Kasumi-1 (cell line): ENCODE data around the gene LHX8.

ENCODE experiments used
- DNase-seq, 2 experiments: peaks; one replicate each; lab custom pipeline; 2025; lab: John Stamatoyannopoulos, UW

The LHX8 gene

DNA sequence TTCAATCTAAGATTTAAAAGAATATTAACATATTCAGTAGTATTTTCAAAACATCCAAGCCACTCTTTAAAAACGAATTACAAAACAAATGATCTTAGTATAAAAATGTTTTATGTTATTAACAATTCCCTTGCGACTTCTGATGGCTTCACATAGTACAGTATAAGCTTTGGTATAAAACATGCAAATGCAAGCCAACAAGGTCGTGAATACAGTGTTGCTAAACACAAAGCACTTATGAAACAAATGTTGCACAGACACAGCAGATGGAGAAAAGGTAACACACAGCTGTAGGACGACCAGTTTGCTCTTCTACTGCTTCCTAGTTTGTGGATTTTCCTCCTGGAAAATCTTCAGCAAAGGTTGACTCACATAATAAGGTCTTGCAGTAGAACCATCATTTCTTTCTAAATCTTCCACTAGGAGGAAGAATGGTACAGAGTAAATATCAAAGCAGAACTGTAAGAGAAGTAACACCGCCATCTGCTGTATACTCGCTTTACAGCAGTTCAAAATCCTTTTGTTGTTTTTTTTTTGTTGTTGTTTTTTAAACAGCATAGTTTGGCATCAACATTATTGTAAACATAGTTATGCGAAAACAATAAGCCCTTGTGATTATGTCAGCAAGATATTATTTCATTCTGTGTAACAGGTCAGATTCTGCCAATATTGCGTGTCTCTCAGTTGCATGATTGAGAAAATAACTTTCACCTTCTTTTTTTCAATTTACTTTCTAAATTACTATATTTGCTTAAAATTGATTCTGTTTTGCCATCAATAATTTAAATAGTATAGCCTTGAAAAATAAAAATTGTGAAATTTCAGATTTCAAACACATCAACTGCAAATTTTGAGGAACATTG, 69.5 kb downstream of the LHX8 start:
- peak; percentile 75 to 86 for DNase-seq

DNA sequence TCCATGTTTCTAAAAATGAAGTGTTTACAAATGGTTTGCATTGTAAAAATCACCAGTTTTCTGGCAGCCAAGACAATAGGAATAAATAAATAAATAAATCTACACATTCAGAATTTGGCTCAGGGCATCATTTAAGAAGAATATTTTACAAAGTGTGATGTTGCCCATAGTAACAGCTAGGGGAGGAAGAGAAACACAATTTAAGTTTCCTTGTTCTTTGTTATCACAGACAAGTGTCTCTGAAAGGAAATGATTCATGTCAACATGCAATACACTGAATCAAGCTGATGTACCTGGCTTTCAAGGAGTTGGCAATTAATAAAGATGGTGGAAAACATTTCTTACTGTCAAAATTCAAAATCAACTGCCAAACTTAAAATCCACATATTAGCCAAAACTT, 74.7 kb downstream of the LHX8 start:
- no peak for DNase-seq
